T-cell (primary cell): ENCODE results near the gene TRPM5. TPM values are rescaled to one million over a fixed set of nuclear protein-coding genes. Genes with fewer than 3 reads are reported as not detected.

ENCODE experiments used
- ATAC-seq, 4 experiments: fragments of 200-7000 bp in 3 of 4; fragments of 150-1000 bp in 1 of 4; cut with Tn5 transposase; replicated peaks in 1 of 4; 1 replicate in 3 of 4; 2 replicates in 1 of 4; pipeline ENCODE4 v1.10.0; 2021; ENCODE audit warnings: moderate library complexity in 3 of 4, mild to moderate bottlenecking in 2 of 4, moderate number of reproducible peaks in 1 of 4
- CTCF ChIA-PET, 2 donors: fragments of 300-600 bp; sonication (Branson Sonifier 250); formaldehyde crosslinking; loops; one replicate each; lab custom pipeline; 2022; ENCODE audit warnings: antibody characterized with exemption in 2 of 2; lab: Charles Lee
- POLR2A ChIA-PET, 2 donors: fragments of 300-600 bp; sonication (Branson Sonifier 250); formaldehyde crosslinking; loops; one replicate each; lab custom pipeline; 2022; ENCODE audit warnings: antibody characterized with exemption in 2 of 2; lab: Charles Lee
- DNase-seq, 35 experiments: peaks; one replicate each; pipeline versions ENCODE4 v3.0.0 to v3.0.0-alpha.2; 2013 to 2023
- H3K27ac ChIP-seq: one replicate; pipeline ENCODE4 v1.5.1; 2013; ENCODE audit warnings: low read length
- H3K27me3 ChIP-seq, 2 experiments: replicated peaks in 1 of 2; 1 replicate in 1 of 2; 2 replicates in 1 of 2; pipeline versions ENCODE4 v1.6.1 to v1.7.0; 2013; ENCODE audit warnings: low read length in 1 of 2, mixed read lengths in 1 of 2; ENCODE audit not compliant: control insufficient read depth in 2 of 2, insufficient read depth in 2 of 2; ENCODE audit errors: extremely low read depth in 1 of 2
- H3K36me3 ChIP-seq, 2 donors: 1 replicate in 1 of 2; 2 replicates in 1 of 2; pipeline versions ENCODE4 v1.6.1 to v1.7.0; 2013; ENCODE audit warnings: low read length in 1 of 2; ENCODE audit not compliant: control insufficient read depth in 2 of 2, insufficient read depth in 1 of 2; ENCODE audit errors: extremely low read depth in 1 of 2
- H3K4me1 ChIP-seq, 2 experiments: 1 replicate in 1 of 2; 2 replicates in 1 of 2; pipeline versions ENCODE4 v1.6.1 to v1.7.0; 2013; ENCODE audit warnings: low read length in 2 of 2, mixed read lengths in 1 of 2; ENCODE audit not compliant: insufficient read depth in 2 of 2, control insufficient read depth in 1 of 2; ENCODE audit errors: extremely low read depth in 1 of 2
- H3K4me3 ChIP-seq, 2 donors: 1 replicate in 1 of 2; 2 replicates in 1 of 2; pipeline versions ENCODE4 v1.5.1 to v1.7.0; 2013; ENCODE audit warnings: mild to moderate bottlenecking in 2 of 2, low read length in 1 of 2, moderate library complexity in 1 of 2; ENCODE audit not compliant: control insufficient read depth in 1 of 2; ENCODE audit errors: extremely low read depth in 1 of 2
- H3K9me3 ChIP-seq: 2 replicates; pipeline ENCODE4 v1.7.0; 2013
- H3K27ac Mint-ChIP-seq, 2 donors: one replicate each; pipeline ENCODE4 v1.8.0; 2020 to 2021; ENCODE audit warnings: mild to moderate bottlenecking in 2 of 2, mixed read lengths in 2 of 2
- H3K27me3 Mint-ChIP-seq, 2 donors: one replicate each; pipeline ENCODE4 v1.8.0; 2021 to 2022; ENCODE audit warnings: mixed read lengths in 2 of 2
- H3K36me3 Mint-ChIP-seq: one replicate; pipeline ENCODE4 v1.8.0; 2021; ENCODE audit warnings: mixed read lengths
- H3K4me1 Mint-ChIP-seq, 3 donors: one replicate each; pipeline ENCODE4 v1.8.0; 2020 to 2022; ENCODE audit warnings: mixed read lengths in 3 of 3, mild to moderate bottlenecking in 1 of 3
- H3K4me3 Mint-ChIP-seq, 3 donors: one replicate each; pipeline ENCODE4 v1.8.0; 2020 to 2022; ENCODE audit warnings: mild to moderate bottlenecking in 3 of 3, mixed read lengths in 3 of 3, moderate library complexity in 3 of 3
- H3K9me3 Mint-ChIP-seq, 3 donors: one replicate each; pipeline ENCODE4 v1.8.0; 2020 to 2022; ENCODE audit warnings: mixed read lengths in 3 of 3
- WGBS: methylation state at CpG from one replicate; pipeline ENCODE4 v1.1.5; 2013; ENCODE audit warnings: missing lambda C conversion rate; ENCODE audit not compliant: insufficient coverage; 5-methylcytosine and 5-hydroxymethylcytosine counted together
- total RNA-seq, 35 experiments: library from RNA in 6 of 35; stranded (reverse) in 6 of 35; fragments of 120-200 nt in 1 of 35; gene quantifications; one replicate each; pipeline versions ENCODE4 v1.2.1 to v1.2.4 and lab custom pipeline; 2013 to 2026

Gene TRPM5
- total RNA-seq, 5 donors from 2014 or later (not counting 1 experiment from before 2014, with no cell fraction given), result 0.07 to 0.73 (median 0.22) TPM

DNA sequence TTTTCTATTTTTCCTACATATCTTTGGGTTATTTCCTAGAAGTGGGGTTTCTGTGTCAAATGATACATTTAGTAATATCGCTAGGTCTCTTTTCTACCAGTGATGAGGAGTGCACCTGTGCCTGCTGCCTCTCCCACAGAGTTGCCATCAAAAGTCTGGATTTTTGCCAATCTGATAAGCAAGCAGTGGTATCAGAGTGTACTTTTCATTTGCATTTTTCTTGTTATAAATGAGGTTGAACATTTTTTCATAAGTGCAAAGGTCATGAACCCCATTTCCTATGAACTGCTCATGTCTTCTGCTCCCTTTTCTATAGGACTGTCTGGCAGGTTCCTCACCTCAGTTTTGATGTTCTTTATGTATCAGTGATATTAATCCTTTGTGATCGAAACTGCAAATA, 1.7 kb downstream of the TRPM5 start:
- ATAC-seq, result peak in 3 of 4 experiments; percentile 8 to 59 (median 20)

GRCh38 chr11:2441171-2441570, 3.1 kb downstream of the TRPM5 start:
- no peak for DNase-seq

More for the DNA sequence above, 1.7 kb downstream of the TRPM5 start:
- ChIA-PET POLR2A (no interaction called here), CTCF (interaction anchor here in 1 of 2 donors (1.1 kb wide), 1 partner anchor 88 kb away, joined by 3 read pairs; no protein-coding TSS in a partner anchor)
- Histone ChIP-seq H3K4me1 (peaks cover 18 to 43% of the 10 kb centered on the region in 2 experiments), H3K27ac (no peak overlapping the region), H3K36me3 (no peaks in the 10 kb centered on the region), H3K4me3 (no peak overlapping the region), H3K27me3 (peaks cover 0 to 39% of the 10 kb centered on the region in 2 experiments), H3K9me3 (no peaks in the 10 kb centered on the region)
- WGBS, result no CpG with 5 or more reads among the region's 2 CpGs
- Mint-ChIP-seq H3K4me3 (peak overlapping the region in 1 of 3 donors; percentile 58), H3K36me3 (no peaks in the 10 kb centered on the region), H3K27me3 (peaks cover 0 to 4% of the 10 kb centered on the region in 2 donors), H3K9me3 (no peaks in the 10 kb centered on the region), H3K27ac (peak overlapping the region; percentile 58 to 69), H3K4me1 (peaks cover 35 to 43% (median 42%) of the 10 kb centered on the region in 3 donors)
- peak in 11 of 35 experiments; percentile 23 to 79 (median 43) for DNase-seq

GRCh38 chr11:2440646-2441045, 3.7 kb downstream of the TRPM5 start:
- Histone ChIP-seq H3K27ac (no peak overlapping the region), H3K36me3 (no peaks in the 10 kb centered on the region), H3K9me3 (no peaks in the 10 kb centered on the region), H3K4me3 (no peak overlapping the region), H3K27me3 (peaks cover 0 to 35% of the 10 kb centered on the region in 2 experiments), H3K4me1 (peaks cover 6 to 23% of the 10 kb centered on the region in 2 experiments)
- WGBS, result 79% methylated on average over 3 of the region's 8 CpGs
- no peak for DNase-seq
- ChIA-PET CTCF (no interaction called here), POLR2A (no interaction called here)
- ATAC-seq, result no peak
- Mint-ChIP-seq H3K36me3 (no peaks in the 10 kb centered on the region), H3K4me1 (peaks cover 20 to 27% (median 25%) of the 10 kb centered on the region in 3 donors), H3K9me3 (no peaks in the 10 kb centered on the region), H3K27ac (peak overlapping the region in 1 of 2 donors; percentile 23), H3K27me3 (peaks cover 0 to 2% of the 10 kb centered on the region in 2 donors), H3K4me3 (no peak overlapping the region)

More at GRCh38 chr11:2441171-2441570, 3.1 kb downstream of the TRPM5 start:
- Mint-ChIP-seq H3K36me3 (no peaks in the 10 kb centered on the region), H3K27me3 (peaks cover 0 to 2% of the 10 kb centered on the region in 2 donors), H3K4me3 (no peak overlapping the region), H3K9me3 (no peaks in the 10 kb centered on the region), H3K4me1 (peaks cover 22 to 33% (median 29%) of the 10 kb centered on the region in 3 donors), H3K27ac (no peak overlapping the region)
- H3K27ac ChIP-seq, result no peak overlapping the region
- peaks cover 0 to 35% of the 10 kb centered on the region in 2 experiments for H3K27me3 ChIP-seq
- no peaks in the 10 kb centered on the region for H3K9me3 ChIP-seq
- CTCF ChIA-PET, result no interaction called here
- WGBS, result 88% methylated on average over 3 of the region's 4 CpGs
- H3K36me3 ChIP-seq, result no peaks in the 10 kb centered on the region
- ATAC-seq, result no peak
- POLR2A ChIA-PET, result no interaction called here
- no peak overlapping the region for H3K4me3 ChIP-seq
- H3K4me1 ChIP-seq, result peaks cover 7 to 29% of the 10 kb centered on the region in 2 experiments

GRCh38 chr11:2439820-2440219, 4.5 kb downstream of the TRPM5 start:
- H3K9me3 ChIP-seq, result no peaks in the 10 kb centered on the region
- Mint-ChIP-seq H3K36me3 (no peaks in the 10 kb centered on the region), H3K4me1 (peaks cover 18 to 22% (median 20%) of the 10 kb centered on the region in 3 donors), H3K4me3 (no peak overlapping the region), H3K27ac (no peak overlapping the region), H3K9me3 (no peaks in the 10 kb centered on the region), H3K27me3 (no peaks in the 10 kb centered on the region)
- peaks cover 6 to 18% of the 10 kb centered on the region in 2 experiments for H3K4me1 ChIP-seq
- POLR2A ChIA-PET, result no interaction called here
- no peak for DNase-seq
- ATAC-seq, result no peak
- no CpG with 5 or more reads among the region's 3 CpGs for WGBS
- CTCF ChIA-PET, result interaction anchor here in 1 of 2 donors (0.6 kb wide), 1 partner anchor 728 kb away, joined by 5 read pairs; no protein-coding TSS in a partner anchor
- no peak overlapping the region for H3K4me3 ChIP-seq
- H3K27ac ChIP-seq, result no peak overlapping the region
- peaks cover 0 to 30% of the 10 kb centered on the region in 2 experiments for H3K27me3 ChIP-seq
- H3K36me3 ChIP-seq, result no peaks in the 10 kb centered on the region

DNA sequence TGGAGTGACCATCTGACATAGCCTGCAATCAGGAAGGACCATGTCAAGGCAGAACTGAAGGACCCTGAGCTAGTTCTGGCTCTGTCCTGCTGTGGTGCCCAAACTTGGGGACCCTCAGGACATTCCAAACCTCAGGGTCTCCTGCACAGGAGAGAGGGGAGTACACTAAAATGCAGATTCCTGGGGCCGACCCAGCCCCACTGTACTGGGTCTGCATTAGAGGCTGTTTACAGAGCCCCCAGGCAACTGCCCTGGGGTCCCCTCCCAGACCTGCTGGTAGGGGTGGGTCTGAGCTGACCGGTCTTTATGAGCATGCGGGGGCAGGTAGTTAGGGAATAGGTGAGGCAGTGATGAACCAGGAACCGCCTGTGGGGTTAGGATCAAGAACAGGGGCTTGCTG, 6.8 kb downstream of the TRPM5 start:
- Histone ChIP-seq H3K36me3 (no peaks in the 10 kb centered on the region), H3K27me3 (peaks cover 0 to 20% of the 10 kb centered on the region in 2 experiments), H3K4me3 (no peak overlapping the region), H3K9me3 (no peaks in the 10 kb centered on the region), H3K27ac (no peak overlapping the region), H3K4me1 (peaks cover under 1 to 3% of the 10 kb centered on the region in 2 experiments)
- H3K9me3 Mint-ChIP-seq, result no peaks in the 10 kb centered on the region
- H3K4me1 Mint-ChIP-seq, result peaks cover 6 to 11% (median 8%) of the 10 kb centered on the region in 3 donors
- no peaks in the 10 kb centered on the region for H3K27me3 Mint-ChIP-seq
- H3K4me3 Mint-ChIP-seq, result no peak overlapping the region
- ATAC-seq (no peak), DNase-seq (no peak)
- WGBS, result 71% methylated on average over 1 of the region's 4 CpGs
- ChIA-PET POLR2A (no interaction called here), CTCF (interaction anchor here in 1 of 2 donors (0.6 kb wide), 2 partner anchors 338 to 973 kb away, joined by 3 read pairs; no protein-coding TSS in a partner anchor)
- no peaks in the 10 kb centered on the region for H3K36me3 Mint-ChIP-seq
- H3K27ac Mint-ChIP-seq, result no peak overlapping the region

DNA sequence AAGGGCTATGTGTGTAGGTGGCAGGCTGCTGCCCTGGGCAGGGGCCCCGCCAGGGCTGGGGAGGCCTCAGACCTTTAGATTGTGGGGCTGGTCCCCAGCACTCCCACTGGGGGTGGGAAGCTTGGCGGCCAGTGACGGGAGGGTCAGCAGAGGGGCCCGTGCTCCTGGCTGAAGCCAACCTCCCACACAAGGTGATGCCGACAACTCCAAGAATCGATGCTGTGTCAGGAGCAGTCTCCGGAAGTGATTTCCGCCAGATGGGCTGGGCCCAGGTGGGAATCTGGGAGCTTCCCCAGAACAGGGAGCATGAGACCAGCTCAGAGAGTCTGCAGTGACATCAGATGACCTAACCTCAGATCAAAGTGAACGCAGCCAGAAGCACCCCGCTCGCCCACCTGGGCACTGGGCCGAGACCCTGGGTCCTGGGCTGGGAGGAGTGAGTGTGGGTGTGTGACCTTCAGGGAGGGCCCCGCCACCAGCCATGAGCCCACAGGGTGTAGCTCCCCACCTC, 7.7 kb downstream of the TRPM5 start:
- H3K4me3 ChIP-seq, result no peak overlapping the region
- no peaks in the 10 kb centered on the region for H3K36me3 ChIP-seq
- Mint-ChIP-seq H3K36me3 (no peaks in the 10 kb centered on the region), H3K9me3 (no peaks in the 10 kb centered on the region), H3K4me3 (no peak overlapping the region), H3K27me3 (no peaks in the 10 kb centered on the region), H3K4me1 (peaks cover 0 to 1% (median 0%) of the 10 kb centered on the region in 3 donors), H3K27ac (no peak overlapping the region)
- peaks cover 0 to 20% of the 10 kb centered on the region in 2 experiments for H3K27me3 ChIP-seq
- H3K4me1 ChIP-seq, result peaks cover 0 to 3% of the 10 kb centered on the region in 2 experiments
- no peak for DNase-seq
- WGBS, result 89% methylated on average over 8 of the region's 13 CpGs
- no peaks in the 10 kb centered on the region for H3K9me3 ChIP-seq
- ATAC-seq, result no peak
- ChIA-PET POLR2A (no interaction called here), CTCF (no interaction called here)
- H3K27ac ChIP-seq, result no peak overlapping the region
